HCT116 (cell line): ENCODE results near the gene RCAN3. TPM values are rescaled to one million over a fixed set of nuclear protein-coding genes. Genes with fewer than 3 reads are reported as not detected.

Experiments used
- ATAC-seq: fragments of 200-7000 bp; cut with Tn5 transposase; 2 replicates; pipeline ENCODE4 v1.9.1; 2020; ENCODE audit warnings: mild to moderate bottlenecking, moderate library complexity
- BruUV-seq: library from RNA; stranded (reverse); fragments of 400-500 nt; replicated peaks from 2 replicates; lab custom pipeline; 2021; lab: Mats Ljungman, UMichigan
- CTCF ChIA-PET: fragments of 300-600 bp; sonication (Branson Sonifier 250); formaldehyde crosslinking; loops from one replicate; lab custom pipeline; 2021; ENCODE audit warnings: antibody characterized with exemption; lab: Charles Lee
- POLR2A ChIA-PET: fragments of 300-600, 350-600 bp; sonication (Branson Sonifier 250); formaldehyde crosslinking; loops from one replicate; lab custom pipeline; 2021; ENCODE audit warnings: antibody characterized with exemption; lab: Charles Lee
- RAD21 ChIA-PET, 2 experiments: fragments of 300-600 bp; sonication (Branson Sonifier 250); formaldehyde crosslinking; loops; one replicate each; lab custom pipeline; 2023; ENCODE audit warnings: low total read pairs in 2 of 2; ENCODE audit not compliant: uncharacterized antibody in 2 of 2, unreplicated experiment in 2 of 2, low non-redundant PET in 1 of 2; lab: Charles Lee
- DNase-seq: peaks from one replicate; pipeline ENCODE4 v3.0.0-alpha.2; 2010; ENCODE audit warnings: low read depth, low spot score
- H2AFZ ChIP-seq: fragments of 200-600 bp; shearing (Covaris generic), sonication (generic); 2 replicates; pipeline ENCODE4 v1.6.1; 2017; ENCODE audit warnings: low read depth, mixed run types, mixed read lengths, antibody characterized with exemption, low read length; ENCODE audit not compliant: poor library complexity, severe bottlenecking
- H3K27ac ChIP-seq: 2 replicates; pipeline ENCODE4 v1.5.1; 2012; ENCODE audit warnings: low read depth, low read length
- H3K27me3 ChIP-seq: fragments of 200-600 bp; sonication (generic); 2 replicates; pipeline ENCODE4 v1.6.1; 2016; ENCODE audit warnings: mixed run types, low read length, mixed read lengths; ENCODE audit not compliant: insufficient read depth
- H3K36me3 ChIP-seq, 2 experiments: fragments of 200-500 bp in 1 of 2; fragments of 200-600 bp in 1 of 2; sonication (Bioruptor generic) in 1 of 2; sonication (generic) in 1 of 2; 2 replicates each; pipeline versions ENCODE4 v1.5.1 to v1.6.1; 2014 to 2016; ENCODE audit warnings: low read length in 2 of 2, inconsistent platforms in 1 of 2, mixed read lengths in 1 of 2, mixed run types in 1 of 2; ENCODE audit not compliant: insufficient read depth in 2 of 2, control insufficient read depth in 1 of 2
- H3K4me1 ChIP-seq, 2 experiments: fragments of 200-600 bp in 1 of 2; sonication (generic) in 1 of 2; 2 replicates each; pipeline versions ENCODE4 v1.5.1 to v1.6.1; 2012 to 2017; ENCODE audit warnings: low read length in 2 of 2, inconsistent platforms in 1 of 2, mild to moderate bottlenecking in 1 of 2, mixed read lengths in 1 of 2, mixed run types in 1 of 2, moderate library complexity in 1 of 2; ENCODE audit not compliant: insufficient read depth in 2 of 2, control insufficient read depth in 1 of 2
- H3K4me2 ChIP-seq: fragments of 200-600 bp; sonication (generic); 2 replicates; pipeline ENCODE4 v1.6.1; 2017; ENCODE audit warnings: mixed run types, low read length, mixed read lengths
- H3K4me3 ChIP-seq, 2 experiments: fragments of 200-600 bp in 1 of 2; sonication (generic) in 1 of 2; replicated peaks in 1 of 2; 2 replicates each; pipeline ENCODE4 v1.5.1; 2011 to 2016; ENCODE audit warnings: low read length in 2 of 2, control low read depth in 1 of 2, low read depth in 1 of 2, mild to moderate bottlenecking in 1 of 2, mixed read lengths in 1 of 2, mixed run types in 1 of 2
- H3K79me2 ChIP-seq: fragments of 200-600 bp; sonication (generic); 2 replicates; pipeline ENCODE4 v1.6.1; 2017; ENCODE audit warnings: mild to moderate bottlenecking, mixed run types, low read length, moderate library complexity, mixed read lengths; ENCODE audit not compliant: insufficient read depth
- H3K9ac ChIP-seq: fragments of 200-600 bp; sonication (generic); 2 replicates; pipeline ENCODE4 v1.6.1; 2016; ENCODE audit warnings: low read length, mixed read lengths
- H3K9me2 ChIP-seq: fragments of 200-600 bp; sonication (generic), shearing (Covaris generic); 2 replicates; pipeline ENCODE4 v1.6.1; 2017; ENCODE audit warnings: mixed run types, mild to moderate bottlenecking, moderate library complexity; ENCODE audit not compliant: insufficient read depth
- H3K9me3 ChIP-seq, 2 experiments: fragments of 200-500 bp in 1 of 2; fragments of 200-600 bp in 1 of 2; sonication (Bioruptor generic) in 1 of 2; sonication (generic) in 1 of 2; 2 replicates each; pipeline ENCODE4 v1.6.1; 2014 to 2017; ENCODE audit warnings: low read length in 2 of 2, mixed read lengths in 2 of 2, inconsistent platforms in 1 of 2, low read depth in 1 of 2, mild to moderate bottlenecking in 1 of 2, mixed run types in 1 of 2, moderate library complexity in 1 of 2; ENCODE audit not compliant: control insufficient read depth in 1 of 2, insufficient read depth in 1 of 2
- H4K20me1 ChIP-seq: fragments of 200-600 bp; sonication (generic), shearing (Covaris generic); 2 replicates; pipeline ENCODE4 v1.6.1; 2017; ENCODE audit warnings: mixed run types, mild to moderate bottlenecking, moderate library complexity; ENCODE audit not compliant: insufficient read depth
- CEBPB ChIP-seq: IDR thresholded peaks from 2 replicates; pipeline ENCODE4 v1.6.1; 2012; ENCODE audit warnings: low read depth
- CTCF ChIP-seq, 3 experiments: fragments of 200-600 bp in 1 of 3; sonication (generic) in 1 of 3; IDR thresholded peaks in 2 of 3; conservative IDR thresholded peaks in 1 of 3; 2 replicates each; pipeline ENCODE4 v1.5.1; 2012 to 2017; ENCODE audit warnings: low read depth in 2 of 3, low read length in 2 of 3, antibody characterized with exemption in 1 of 3, borderline replicate concordance in 1 of 3, control low read depth in 1 of 3, mild to moderate bottlenecking in 1 of 3, mixed read lengths in 1 of 3, mixed run types in 1 of 3, moderate library complexity in 1 of 3; ENCODE audit not compliant: insufficient read depth in 1 of 3
- EGR1 ChIP-seq: IDR thresholded peaks from 2 replicates; pipeline ENCODE4 v1.6.1; 2012; ENCODE audit warnings: low read depth
- FOSL1 ChIP-seq: IDR thresholded peaks from 2 replicates; pipeline ENCODE4 v1.6.1; 2012; ENCODE audit warnings: low read depth
- JUND ChIP-seq: IDR thresholded peaks from 2 replicates; pipeline ENCODE4 v1.6.1; 2012
- POLR2A ChIP-seq: IDR thresholded peaks from 2 replicates; pipeline ENCODE4 v1.7.0; 2011; ENCODE audit warnings: borderline replicate concordance; ENCODE audit not compliant: insufficient read depth, insufficient read length; ENCODE audit errors: extremely low read depth
- RAD21 ChIP-seq: IDR thresholded peaks from 2 replicates; pipeline ENCODE4 v1.6.1; 2012; ENCODE audit warnings: low read depth, mild to moderate bottlenecking
- REST ChIP-seq: IDR thresholded peaks from 2 replicates; pipeline ENCODE4 v1.6.1; 2012; ENCODE audit warnings: low read depth
- SIN3A ChIP-seq: IDR thresholded peaks from 2 replicates; pipeline ENCODE4 v1.6.1; 2012; ENCODE audit warnings: low read depth
- SP1 ChIP-seq: IDR thresholded peaks from 2 replicates; pipeline ENCODE4 v1.6.1; 2012; ENCODE audit warnings: low read depth
- TCF7L2 ChIP-seq: IDR thresholded peaks from 2 replicates; pipeline ENCODE4 v1.7.0; 2011; ENCODE audit warnings: borderline replicate concordance, inconsistent platforms; ENCODE audit not compliant: insufficient read depth, insufficient read length; ENCODE audit errors: extremely low read depth
- intact Hi-C: fragments of 100-400 bp; cut with micrococcal nuclease; formaldehyde crosslinking; loops from 2 replicates; pipeline ENCODE4 v1.10.0; 2022
- total RNA-seq: library from RNA; stranded (reverse); gene quantifications from one replicate; pipeline ENCODE4 v1.2.1, GENCODE V29; 2021; ENCODE audit not compliant: unreplicated experiment

Gene RCAN3
- total RNA-seq, 1 experiment from 2014 or later = 13.3 TPM

- TF ChIP-seq TCF7L2 (no peak), EGR1 (no peak), POLR2A (no peak), RAD21 (no peak), CEBPB (no peak), REST (no peak), SIN3A (no peak), CTCF (IDR thresholded peaks at IDR 0.05 in 2 of 3, conservative IDR thresholded peaks at IDR 0.05 in 1 of 3; ENCODE audit: borderline replicate concordance in 1 of 3, insufficient read depth in 1 of 3, low read depth in 2 of 3, low read length in 2 of 3) (no peak), JUND (no peak), SP1 (no peak), FOSL1 (no peak)
- ChIA-PET RAD21 (no interaction called here), POLR2A (no interaction called here), CTCF (no interaction called here)
- Histone ChIP-seq H2AFZ (no peak overlapping the region), H3K27ac (no peak overlapping the region), H3K36me3 (no peaks in the 10 kb centered on the region), H3K9me2 (no peaks in the 10 kb centered on the region), H3K4me3 (no peak overlapping the region), H3K4me1 (peaks cover 0 to 2% of the 10 kb centered on the region in 2 experiments; a peak in 1 of 4 replicates), H4K20me1 (no peaks in the 10 kb centered on the region), H3K79me2 (no peaks in the 10 kb centered on the region), H3K9ac (no peak overlapping the region), H3K9me3 (no peaks in the 10 kb centered on the region), H3K27me3 (no peaks in the 10 kb centered on the region), H3K4me2 (no peak overlapping the region)
- intact Hi-C loops = no loop called here
- ATAC-seq (no peak), DNase-seq (no peak)
- no TSS peak for BruUV-seq
Observed at GRCh38 chr1:24476571-24476970, 26.1 kb upstream of the RCAN3 start.
